HG02678 (cell line): ENCODE data around the gene TCL1A.

Experiments used
- ATAC-seq: cut with Tn5 transposase; IDR thresholded peaks from one replicate; pipeline ENCODE4 v1.9.1; 2021; ENCODE audit warnings: mild to moderate bottlenecking, moderate library complexity; ENCODE audit not compliant: unreplicated experiment

Gene TCL1A

GRCh38 chr14:95707327-95707726 is 6.6 kb downstream of the TCL1A start:
- ATAC-seq, result no peak

- no peak for ATAC-seq
Observed at GRCh38 chr14:95705518-95705917, 8.4 kb downstream of the TCL1A start.

- no peak for ATAC-seq
Observed at GRCh38 chr14:95703805-95704204, 10.1 kb downstream of the TCL1A start.

- ATAC-seq, result no peak
Observed at GRCh38 chr14:95703341-95703740, 10.6 kb downstream of the TCL1A start.

GRCh38 chr14:95701846-95702221 is 12.1 kb downstream of the TCL1A start:
- ATAC-seq, result no peak

- ATAC-seq, result no peak
Observed at GRCh38 chr14:95700221-95700976, 13.5 kb downstream of the TCL1A start.

- no peak for ATAC-seq
Observed at GRCh38 chr14:95699412-95699811, 14.5 kb downstream of the TCL1A start.

- ATAC-seq, result no peak
Observed at GRCh38 chr14:95698287-95698686, 15.6 kb downstream of the TCL1A start.

GRCh38 chr14:95697764-95698163 is 16.2 kb downstream of the TCL1A start:
- ATAC-seq, result peak; percentile 66

GRCh38 chr14:95696741-95697140 is 17.2 kb downstream of the TCL1A start:
- ATAC-seq, result no peak

- no peak for ATAC-seq
Observed at GRCh38 chr14:95695913-95696312, 18.0 kb downstream of the TCL1A start.

- ATAC-seq, result no peak
Observed at GRCh38 chr14:95695051-95695450, 18.9 kb downstream of the TCL1A start.

GRCh38 chr14:95692109-95692508 is 21.8 kb downstream of the TCL1A start:
- ATAC-seq, result no peak

- ATAC-seq, result no peak
Observed at GRCh38 chr14:95691591-95691990, 22.3 kb downstream of the TCL1A start.

GRCh38 chr14:95690815-95691214 is 23.1 kb downstream of the TCL1A start:
- no peak for ATAC-seq

GRCh38 chr14:95689441-95689840 is 24.5 kb downstream of the TCL1A start:
- no peak for ATAC-seq

- no peak for ATAC-seq
Observed at GRCh38 chr14:95686935-95687334, 27.0 kb downstream of the TCL1A start.

- ATAC-seq, result no peak
Observed at GRCh38 chr14:95685978-95686922, 27.7 kb downstream of the TCL1A start, which contains the start of gene TCL1B. Gene TCL1B, plus strand, starts transcription at chr14:95686426. Its CDS starts 42 bp downstream, at chr14:95686468.

GRCh38 chr14:95683793-95684192 is 30.1 kb downstream of the TCL1A start:
- no peak for ATAC-seq

- no peak for ATAC-seq
Observed at GRCh38 chr14:95681153-95681552, 32.8 kb downstream of the TCL1A start.

GRCh38 chr14:95679998-95680735 is 33.8 kb downstream of the TCL1A start:
- peak; percentile 44 for ATAC-seq
